Measurements from ENCODE around the gene KLHL22.
"Not testable (repeated sequence)": the region's sequence is repeated elsewhere in the genome, so short reads cannot be mapped to it uniquely, and the experiment has no call there.

KLHL22 gene

GRCh38 chr22:20404881-20405280 is 90.7 kb downstream of the KLHL22 start:
- DNase-seq = no peak

- no peak for DNase-seq
Measured at GRCh38 chr22:20403779-20404140, 91.8 kb downstream of the KLHL22 start.

- DNase-seq = no peak
Measured at GRCh38 chr22:20402960-20403778, 92.4 kb downstream of the KLHL22 start.

GRCh38 chr22:20401376-20402014 is 94.1 kb downstream of the KLHL22 start:
- DNase-seq = no peak

- no peak for DNase-seq
Measured at GRCh38 chr22:20400606-20401375, 94.8 kb downstream of the KLHL22 start.

- DNase-seq = no peak
Measured at GRCh38 chr22:20399866-20400605, 95.6 kb downstream of the KLHL22 start.

GRCh38 chr22:20398420-20398819 is 97.2 kb downstream of the KLHL22 start:
- DNase-seq = no peak

GRCh38 chr22:20397498-20397897 is 98.1 kb downstream of the KLHL22 start:
- DNase-seq = no peak

- no peak for DNase-seq
Measured at GRCh38 chr22:20396639-20397038, 99.0 kb downstream of the KLHL22 start.

GRCh38 chr22:20395907-20396287 is 99.7 kb downstream of the KLHL22 start:
- DNase-seq = no peak

GRCh38 chr22:20395181-20395906 is 100.3 kb downstream of the KLHL22 start:
- DNase-seq = no peak

GRCh38 chr22:20393705-20394476 is 101.7 kb downstream of the KLHL22 start, which contains the start of gene ZNF74:
Gene ZNF74 (plus strand): TSS chr22:20394151. CDS start chr22:20394629, 478 bp downstream.
- peak; percentile 48 to 94 (median 83) for DNase-seq

- DNase-seq = no peak
Measured at GRCh38 chr22:20392983-20393704, 102.5 kb downstream of the KLHL22 start.

- DNase-seq = not testable (repeated sequence)
Measured at GRCh38 chr22:20392365-20392881, 103.2 kb downstream of the KLHL22 start.
